Stimulated activated CD8-positive, alpha-beta memory T cell treated with anti-CD3 and anti-CD28 coated beads, Interleukin-4, amount 100 ng/mL, for 4 hours (primary cell): ENCODE measurements around the gene USP48.
"Not testable (repeated sequence)": the region's sequence is repeated elsewhere in the genome, so short reads cannot be mapped to it uniquely, and the experiment has no call there.

Experiments used
- DNase-seq, 2 donors: peaks; one replicate each; pipeline ENCODE4 v3.0.0-alpha.2; 2020; ENCODE audit warnings: low read depth in 2 of 2, low spot score in 1 of 2

The USP48 gene, protein sequence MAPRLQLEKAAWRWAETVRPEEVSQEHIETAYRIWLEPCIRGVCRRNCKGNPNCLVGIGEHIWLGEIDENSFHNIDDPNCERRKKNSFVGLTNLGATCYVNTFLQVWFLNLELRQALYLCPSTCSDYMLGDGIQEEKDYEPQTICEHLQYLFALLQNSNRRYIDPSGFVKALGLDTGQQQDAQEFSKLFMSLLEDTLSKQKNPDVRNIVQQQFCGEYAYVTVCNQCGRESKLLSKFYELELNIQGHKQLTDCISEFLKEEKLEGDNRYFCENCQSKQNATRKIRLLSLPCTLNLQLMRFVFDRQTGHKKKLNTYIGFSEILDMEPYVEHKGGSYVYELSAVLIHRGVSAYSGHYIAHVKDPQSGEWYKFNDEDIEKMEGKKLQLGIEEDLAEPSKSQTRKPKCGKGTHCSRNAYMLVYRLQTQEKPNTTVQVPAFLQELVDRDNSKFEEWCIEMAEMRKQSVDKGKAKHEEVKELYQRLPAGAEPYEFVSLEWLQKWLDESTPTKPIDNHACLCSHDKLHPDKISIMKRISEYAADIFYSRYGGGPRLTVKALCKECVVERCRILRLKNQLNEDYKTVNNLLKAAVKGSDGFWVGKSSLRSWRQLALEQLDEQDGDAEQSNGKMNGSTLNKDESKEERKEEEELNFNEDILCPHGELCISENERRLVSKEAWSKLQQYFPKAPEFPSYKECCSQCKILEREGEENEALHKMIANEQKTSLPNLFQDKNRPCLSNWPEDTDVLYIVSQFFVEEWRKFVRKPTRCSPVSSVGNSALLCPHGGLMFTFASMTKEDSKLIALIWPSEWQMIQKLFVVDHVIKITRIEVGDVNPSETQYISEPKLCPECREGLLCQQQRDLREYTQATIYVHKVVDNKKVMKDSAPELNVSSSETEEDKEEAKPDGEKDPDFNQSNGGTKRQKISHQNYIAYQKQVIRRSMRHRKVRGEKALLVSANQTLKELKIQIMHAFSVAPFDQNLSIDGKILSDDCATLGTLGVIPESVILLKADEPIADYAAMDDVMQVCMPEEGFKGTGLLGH

GRCh38 chr1:21782868-21783678 lies at the start of gene USP48:
USP48 (minus strand) TSS chr1:21783149; CDS start chr1:21782957, 192 bp downstream.
- peak; percentile 89 to 93 for DNase-seq

- DNase-seq, result no peak
Measured at GRCh38 chr1:21831454-21831970, 48.6 kb upstream of the USP48 start.

- DNase-seq, result no peak
Measured at GRCh38 chr1:21830792-21831453, 48.0 kb upstream of the USP48 start.

GRCh38 chr1:21829294-21829693 lies 46.3 kb upstream of the USP48 start:
- no peak for DNase-seq

DNA sequence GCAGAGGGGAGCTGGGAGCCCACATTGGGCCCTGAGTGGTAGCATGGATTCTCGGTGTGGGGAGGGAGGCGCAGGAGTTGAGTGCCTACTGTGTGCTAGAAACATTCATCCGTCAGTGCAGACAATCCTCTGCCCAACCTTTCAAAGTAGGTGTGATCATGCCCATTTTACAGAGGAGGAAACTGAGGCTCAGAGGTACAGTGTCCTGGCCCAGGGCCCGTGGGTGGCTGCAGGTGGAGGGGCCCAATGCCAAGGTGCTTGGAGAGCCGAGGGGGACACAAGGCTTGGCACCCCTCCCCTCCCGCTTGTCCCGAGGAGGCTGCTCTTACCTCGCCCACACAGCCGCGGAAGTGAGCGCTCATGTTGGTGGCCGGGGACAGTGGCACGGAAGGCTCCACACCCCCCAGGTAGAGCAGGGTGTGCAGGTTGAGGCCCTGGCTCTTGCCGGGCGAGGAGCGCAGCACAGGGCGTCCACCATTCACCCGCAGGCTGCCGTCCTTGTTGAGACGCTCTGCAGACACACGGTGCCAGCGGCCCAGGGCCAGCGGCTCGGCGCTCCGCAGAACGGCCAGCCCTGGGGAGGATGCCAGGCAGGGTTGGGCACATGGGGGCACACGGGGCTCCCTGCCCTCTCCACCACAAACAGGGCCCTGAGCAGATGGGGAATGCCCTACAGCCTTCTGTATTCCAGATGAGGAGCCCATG lies 45.7 kb upstream of the USP48 start:
- no peak for DNase-seq

DNA sequence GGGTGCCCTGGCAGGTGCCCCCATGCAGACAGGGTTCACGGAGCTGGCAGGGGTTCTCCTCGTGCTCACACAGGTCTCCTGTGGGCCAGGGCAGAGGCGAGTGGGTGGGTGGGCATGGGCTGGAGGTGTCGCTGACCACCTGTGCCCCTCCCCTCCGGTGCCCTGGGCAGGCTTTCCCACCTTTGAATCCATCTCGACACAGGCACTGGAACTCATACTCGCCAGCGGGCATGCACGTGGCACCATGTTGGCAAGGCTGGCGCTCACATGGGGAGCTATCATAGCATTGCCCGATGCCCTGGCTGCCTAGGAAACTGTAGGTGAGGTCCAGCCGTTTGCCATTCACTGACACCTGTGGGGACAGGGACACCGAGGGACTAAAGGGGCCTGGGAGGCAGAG lies 45.1 kb upstream of the USP48 start:
- DNase-seq, result no peak

DNA sequence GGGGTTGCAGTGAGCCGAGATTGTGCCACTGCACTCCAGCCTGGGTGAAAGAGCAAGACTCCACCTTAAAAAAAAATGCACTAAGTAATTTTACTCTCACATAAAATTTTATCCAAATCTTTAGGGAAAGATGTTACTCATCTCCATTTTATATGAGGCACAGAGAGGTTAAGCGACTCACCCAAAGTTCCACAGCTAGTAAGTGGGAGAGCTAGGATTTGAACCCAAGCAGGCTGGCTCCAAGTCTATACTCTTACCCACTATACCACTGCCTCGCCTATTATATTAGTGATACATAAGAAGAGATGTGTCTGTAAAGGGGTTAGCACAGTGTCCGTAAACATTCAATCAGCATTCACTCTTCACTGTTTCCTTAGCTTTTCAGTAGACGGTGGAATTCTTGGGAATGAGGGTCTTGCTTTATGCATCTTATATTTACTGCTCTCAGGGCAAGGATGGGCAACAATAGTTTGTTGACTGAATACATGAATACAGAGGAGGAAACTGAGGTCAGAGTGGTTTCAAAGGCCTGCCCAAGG lies 44.3 kb upstream of the USP48 start:
- no peak for DNase-seq

DNA sequence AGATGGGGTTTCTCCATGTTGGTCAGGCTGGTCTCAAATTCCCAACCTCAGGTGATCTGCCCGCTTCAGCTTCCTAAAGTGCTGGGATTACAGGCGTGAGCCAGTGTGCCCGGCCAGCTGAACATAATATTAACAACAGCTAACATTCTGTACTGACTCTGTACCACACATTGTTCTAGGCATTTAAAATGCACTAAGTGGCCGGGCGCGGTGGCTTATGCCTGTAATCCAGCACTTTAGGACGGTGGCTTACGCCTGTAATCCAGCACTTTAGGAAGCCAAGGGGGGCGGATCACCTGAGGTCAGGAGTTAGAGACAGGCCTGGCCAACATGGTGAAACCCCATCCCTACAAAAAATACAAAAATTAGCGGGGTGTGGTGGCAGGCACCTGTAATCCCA lies 43.7 kb upstream of the USP48 start:
- DNase-seq, result not testable (repeated sequence)

DNA sequence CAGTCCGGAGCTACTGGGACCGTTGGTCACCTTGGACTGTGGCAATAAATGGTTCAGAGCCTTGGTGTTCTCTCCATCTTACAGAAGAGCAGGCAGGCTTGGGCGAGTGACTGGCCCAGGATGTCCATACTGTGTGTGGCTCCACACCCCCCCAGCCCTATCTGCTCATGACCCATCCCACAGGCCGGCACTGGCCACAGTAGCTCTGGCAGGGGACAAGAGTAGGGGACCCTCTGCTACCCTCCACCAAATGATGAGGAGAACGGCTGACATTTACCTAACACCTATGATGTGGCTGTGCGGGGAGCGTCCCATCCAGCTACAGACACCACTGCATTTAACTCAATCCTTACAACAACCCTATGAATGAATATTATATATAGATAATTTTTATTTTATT lies 42.4 kb upstream of the USP48 start:
- no peak for DNase-seq

DNA sequence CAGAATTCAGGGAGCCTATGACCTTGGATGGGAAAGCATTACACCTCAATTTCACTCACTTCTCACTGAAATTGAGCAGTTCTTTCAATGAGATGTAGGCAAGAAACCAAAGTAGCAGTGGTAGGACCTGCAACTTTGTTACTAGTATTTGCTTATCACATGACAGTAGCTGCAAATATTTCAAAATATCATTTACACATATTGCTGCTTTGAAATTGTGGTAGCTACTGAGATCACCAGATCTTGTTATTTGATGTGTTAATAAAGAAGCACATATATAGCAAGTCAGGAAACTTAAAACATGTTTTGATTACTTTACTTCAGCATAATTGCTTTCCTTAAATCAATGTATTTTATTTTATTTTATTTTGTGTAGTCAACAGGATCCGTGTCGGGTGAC lies 42.0 kb upstream of the USP48 start:
- no peak for DNase-seq

DNA sequence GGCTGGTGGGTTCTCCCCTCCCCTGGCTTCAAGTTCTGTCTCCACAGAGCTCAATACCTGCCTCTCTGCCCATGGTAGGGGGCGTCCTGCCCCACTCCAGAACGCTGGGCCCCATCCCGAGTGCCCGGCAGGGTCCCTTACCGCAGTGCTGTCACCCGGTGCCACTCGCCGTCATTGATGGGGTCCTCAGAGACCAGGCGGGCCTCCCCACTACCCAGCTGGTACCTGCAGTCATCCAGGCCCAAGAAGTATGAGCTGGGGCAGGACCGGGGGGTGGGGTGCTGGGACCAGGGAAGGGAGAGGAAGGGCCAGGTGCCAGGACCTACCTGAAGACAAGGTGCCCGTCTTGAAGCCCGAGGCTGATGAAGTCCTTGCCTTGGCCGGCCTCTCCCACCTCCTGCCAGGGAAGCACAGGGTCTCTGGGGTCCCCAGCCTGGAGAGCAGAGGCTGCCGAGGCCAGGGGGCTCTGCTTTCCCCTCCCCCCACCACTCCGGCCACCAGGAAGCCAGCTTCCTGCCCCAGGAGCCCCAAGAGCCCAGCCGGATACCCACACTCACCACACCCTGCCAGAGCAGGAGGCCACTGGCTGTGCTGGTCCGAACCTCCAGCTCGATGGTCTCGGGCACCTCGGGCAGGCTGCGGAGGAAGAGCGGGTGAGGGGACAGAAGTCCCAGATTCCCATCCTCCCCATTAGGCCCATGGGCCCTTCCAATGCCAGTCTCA lies 41.2 kb upstream of the USP48 start:
- no peak for DNase-seq

DNA sequence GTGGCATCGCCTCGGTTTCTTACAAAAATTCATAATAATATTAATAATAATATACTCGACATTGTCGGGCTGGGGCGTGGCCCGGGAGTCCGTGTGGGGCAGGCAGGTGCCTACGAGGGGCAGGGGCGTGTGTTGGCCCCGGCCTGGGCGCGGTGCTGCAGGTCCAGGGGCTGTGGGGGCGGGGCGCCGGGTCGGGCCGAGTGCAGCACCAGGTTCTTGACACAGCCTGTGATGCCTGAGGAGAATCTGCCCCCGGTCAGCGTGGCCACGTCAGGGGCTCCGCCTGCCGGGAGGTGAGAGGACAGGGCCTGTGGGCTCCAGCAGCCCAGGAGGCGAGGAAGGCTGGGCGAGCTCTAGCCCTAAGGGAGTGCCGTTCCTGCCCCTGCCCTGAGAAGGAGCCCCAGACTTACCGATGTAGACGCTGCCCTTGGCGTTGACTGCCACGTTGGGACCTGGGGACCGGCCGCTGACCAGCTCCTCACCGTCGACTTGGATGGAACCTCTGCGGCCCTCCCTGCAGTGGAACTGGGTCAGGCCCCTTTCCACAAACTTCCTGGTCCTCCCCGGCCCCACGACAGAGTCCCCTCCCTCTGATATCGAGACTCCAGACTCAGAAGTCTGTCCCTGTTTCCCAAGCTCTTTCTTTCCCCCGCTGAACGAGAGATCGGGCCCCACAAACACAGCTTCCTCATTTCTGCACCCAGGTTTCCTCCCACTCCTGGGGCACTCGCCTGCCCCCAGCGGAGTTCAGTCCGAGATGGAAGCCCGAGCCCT lies 40.4 kb upstream of the USP48 start:
- no peak for DNase-seq

DNA sequence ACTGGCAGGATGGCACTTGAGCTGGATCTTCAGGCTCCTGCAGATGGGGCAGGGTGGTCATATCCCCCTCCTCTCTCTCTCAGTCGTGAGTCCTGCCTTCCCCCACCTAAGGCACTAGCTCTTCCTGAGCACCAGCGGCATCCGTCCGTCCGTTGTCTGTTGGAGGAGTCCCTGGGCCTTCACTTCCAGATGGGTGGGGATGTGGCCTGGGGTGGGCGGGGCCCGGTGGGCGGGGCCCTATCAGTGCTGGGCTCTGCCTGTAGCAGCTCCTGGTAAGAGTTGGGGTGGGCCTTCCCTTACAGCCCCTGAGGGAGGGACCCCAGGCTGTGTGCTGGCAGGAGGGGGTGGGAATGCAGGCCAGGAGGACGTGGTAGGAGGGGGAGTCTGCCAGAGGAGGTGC lies 39.4 kb upstream of the USP48 start:
- DNase-seq, result no peak

- no peak for DNase-seq
Measured at GRCh38 chr1:21821385-21822019, 38.6 kb upstream of the USP48 start.

DNA sequence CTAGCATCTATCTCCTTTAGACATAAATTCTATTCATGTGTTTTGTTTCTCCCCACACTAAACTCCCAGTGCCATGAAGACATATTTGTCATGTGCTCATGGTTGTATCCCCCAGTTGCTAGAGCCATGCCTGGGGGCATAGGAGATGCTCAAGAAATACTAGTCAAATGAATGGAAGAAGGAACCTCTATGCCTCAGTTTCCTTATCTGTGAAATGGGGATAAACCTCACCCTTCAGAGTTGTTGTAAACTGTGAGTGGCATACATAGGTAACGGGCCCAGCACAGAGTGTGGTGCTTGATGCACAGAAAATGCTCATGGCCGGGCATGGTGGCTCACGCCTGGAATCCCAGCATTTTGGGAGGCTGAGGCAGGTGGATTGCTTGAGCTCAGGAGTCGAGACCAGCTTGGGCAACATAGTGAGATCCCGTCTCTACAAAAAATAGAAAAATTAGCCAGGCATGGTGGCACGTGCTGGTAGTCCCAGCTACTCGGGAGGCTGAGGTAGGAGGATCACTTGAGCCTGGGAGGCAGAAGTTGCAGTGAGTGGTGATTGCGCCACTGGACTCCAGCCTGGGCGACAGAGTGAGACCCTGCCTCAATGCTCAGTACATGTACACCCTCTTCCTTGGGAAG lies 37.8 kb upstream of the USP48 start:
- DNase-seq, result no peak

DNA sequence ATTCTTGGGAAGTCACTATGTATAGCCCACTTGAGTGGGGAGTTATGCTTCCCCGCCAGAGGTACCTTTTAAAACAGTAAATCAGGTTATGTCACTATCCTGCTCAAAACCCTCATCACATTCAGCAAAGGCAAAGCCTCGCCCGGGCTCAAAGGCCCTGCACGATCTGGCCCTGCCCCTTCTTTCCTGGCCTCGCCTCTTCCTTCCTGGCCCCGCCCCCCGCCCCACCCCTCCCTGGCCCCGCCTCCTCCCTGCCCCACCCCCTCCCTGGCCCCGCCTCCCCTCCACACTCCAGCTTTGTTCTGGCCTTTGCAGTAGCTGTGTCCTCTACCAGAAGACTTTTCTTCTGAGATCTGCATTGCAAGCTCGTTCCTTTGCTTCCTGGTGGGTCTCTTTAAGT lies 35.7 kb upstream of the USP48 start:
- DNase-seq, result no peak
